WTC11 (cell line): Measurements from ENCODE around the gene SGF29. TPM values are rescaled to one million over a fixed set of nuclear protein-coding genes. Genes with fewer than 3 reads are reported as not detected.

ENCODE experiments used
- ATAC-seq: fragments of 200-7000 bp; cut with Tn5 transposase; 2 replicates; pipeline ENCODE4 v1.10.0; 2021; ENCODE audit warnings: mild to moderate bottlenecking, moderate library complexity
- Bru-seq: library from RNA; stranded (reverse); fragments of 400-500 nt; gene quantifications from one replicate; lab custom pipeline; 2021; lab: Mats Ljungman, UMichigan
- CTCF ChIA-PET: fragments of 300-600 bp; sonication (Branson Sonifier 250); formaldehyde crosslinking; loops from one replicate; lab custom pipeline; 2021; ENCODE audit warnings: antibody characterized with exemption; lab: Charles Lee
- POLR2A ChIA-PET: fragments of 350-600 bp; sonication (Branson Sonifier 250); formaldehyde crosslinking; loops from one replicate; lab custom pipeline; 2021; ENCODE audit warnings: antibody characterized with exemption; lab: Charles Lee
- DNase-seq: peaks from one replicate; pipeline ENCODE4 v3.0.0; 2021; ENCODE audit warnings: low spot score
- H3K27ac Mint-ChIP-seq: 2 replicates; pipeline ENCODE4 v1.8.0; 2021; ENCODE audit warnings: mixed read lengths
- H3K27me3 Mint-ChIP-seq: 2 replicates; pipeline ENCODE4 v1.8.0; 2021; ENCODE audit warnings: low read depth, mild to moderate bottlenecking, moderate library complexity, mixed read lengths
- H3K36me3 Mint-ChIP-seq: 2 replicates; pipeline ENCODE4 v1.8.0; 2021; ENCODE audit warnings: mixed read lengths
- H3K4me1 Mint-ChIP-seq: 2 replicates; pipeline ENCODE4 v1.8.0; 2022; ENCODE audit warnings: mixed read lengths
- H3K4me3 Mint-ChIP-seq: 2 replicates; pipeline ENCODE4 v1.8.0; 2021; ENCODE audit warnings: mild to moderate bottlenecking, moderate library complexity, mixed read lengths
- H3K9me3 Mint-ChIP-seq: 2 replicates; pipeline ENCODE4 v1.8.0; 2021; ENCODE audit warnings: mixed read lengths
- ETV6 ChIP-seq: sonication (generic); formaldehyde crosslinking; IDR thresholded peaks from 2 replicates; pipeline ENCODE4 v1.8.1; 2022; ENCODE audit warnings: mild to moderate bottlenecking, missing genetic modification reagents
- FOXK1 ChIP-seq: sonication (generic); formaldehyde crosslinking; IDR thresholded peaks from 2 replicates; pipeline ENCODE4 v1.8.0; 2022; ENCODE audit warnings: mild to moderate bottlenecking, moderate library complexity, missing genetic modification reagents
- FOXP1 ChIP-seq: sonication (generic); formaldehyde crosslinking; IDR thresholded peaks from 2 replicates; pipeline ENCODE4 v1.8.0; 2022; ENCODE audit warnings: missing genetic modification reagents, mild to moderate bottlenecking, moderate library complexity, borderline replicate concordance
- GABPB1 ChIP-seq: sonication (generic); formaldehyde crosslinking; IDR thresholded peaks from 2 replicates; pipeline ENCODE4 v1.8.1; 2023; ENCODE audit warnings: mild to moderate bottlenecking, missing genetic modification reagents
- GTF2I ChIP-seq: fragments of 250-450 bp; sonication (Bioruptor Pico); conservative IDR thresholded peaks from 2 replicates; pipeline ENCODE4 v1.4.0; 2021; ENCODE audit warnings: mild to moderate bottlenecking
- JAZF1 ChIP-seq: fragments of 250-450 bp; sonication (Bioruptor Pico); IDR thresholded peaks from 2 replicates; pipeline ENCODE4 v1.9.0; 2021; ENCODE audit warnings: moderate library complexity, mild to moderate bottlenecking, inconsistent platforms
- JUN ChIP-seq: sonication (generic); formaldehyde crosslinking; IDR thresholded peaks from 2 replicates; pipeline ENCODE4 v1.8.0; 2023; ENCODE audit warnings: mild to moderate bottlenecking, missing genetic modification reagents
- NFE2L1 ChIP-seq: sonication (generic); formaldehyde crosslinking; IDR thresholded peaks from 2 replicates; pipeline ENCODE4 v1.8.1; 2023; ENCODE audit warnings: missing genetic modification reagents
- NR2C2 ChIP-seq: sonication (generic); formaldehyde crosslinking; IDR thresholded peaks from 2 replicates; pipeline ENCODE4 v1.8.0; 2022; ENCODE audit warnings: mild to moderate bottlenecking, missing genetic modification reagents
- SP1 ChIP-seq: sonication (generic); formaldehyde crosslinking; conservative IDR thresholded peaks from 2 replicates; pipeline ENCODE4 v1.8.1; 2022; ENCODE audit warnings: missing genetic modification reagents
- TEAD1 ChIP-seq: sonication (generic); formaldehyde crosslinking; IDR thresholded peaks from 2 replicates; pipeline ENCODE4 v1.8.0; 2022; ENCODE audit warnings: mild to moderate bottlenecking, missing genetic modification reagents
- TP53 ChIP-seq: sonication (generic); formaldehyde crosslinking; IDR thresholded peaks from 2 replicates; pipeline ENCODE4 v1.8.1; 2023; ENCODE audit warnings: mild to moderate bottlenecking, missing genetic modification reagents
- ZBTB21 ChIP-seq: sonication (generic); formaldehyde crosslinking; IDR thresholded peaks from 2 replicates; pipeline ENCODE4 v1.8.1; 2023; ENCODE audit warnings: mild to moderate bottlenecking, missing genetic modification reagents, borderline replicate concordance
- ZNF263 ChIP-seq: sonication (generic); formaldehyde crosslinking; IDR thresholded peaks from 2 replicates; pipeline ENCODE4 v1.8.1; 2022; ENCODE audit warnings: low read depth, mild to moderate bottlenecking, moderate library complexity, missing genetic modification reagents
- long read RNA-seq, 3 experiments: library from RNA in 1 of 3; library from capped mRNA in 1 of 3; library from polyadenylated mRNA in 1 of 3; unstranded in 2 of 3; stranded (forward) in 1 of 3; transcript quantifications; one replicate each; pipeline ENCODE4 v2.0.0, GENCODE V29; 2021
- total RNA-seq: library from RNA; stranded (reverse); gene quantifications from 3 replicates; pipeline ENCODE4 v1.2.3, GENCODE V29; 2021
- TF ChIP-seq, protein P1 (sequence below): sonication (generic); formaldehyde crosslinking; IDR thresholded peaks from 2 replicates; pipeline ENCODE4 v1.8.1; 2022; ENCODE audit warnings: low read depth, missing genetic modification reagents, borderline replicate concordance
- TF ChIP-seq, protein P2 (sequence below): sonication (generic); formaldehyde crosslinking; IDR thresholded peaks from 2 replicates; pipeline ENCODE4 v1.8.0; 2023; ENCODE audit warnings: mild to moderate bottlenecking, missing genetic modification reagents
- TF ChIP-seq, protein P3 (sequence below): fragments of 200-600 bp; IDR thresholded peaks from 2 replicates; pipeline ENCODE4 v1.8.0; 2022; ENCODE audit warnings: antibody characterized with exemption
- TF ChIP-seq, protein P4 (sequence below): sonication (generic); formaldehyde crosslinking; IDR thresholded peaks from 2 replicates; pipeline ENCODE4 v1.8.0; 2022; ENCODE audit warnings: mild to moderate bottlenecking, missing genetic modification reagents
- TF ChIP-seq, protein P5 (sequence below): sonication (generic); formaldehyde crosslinking; IDR thresholded peaks from 2 replicates; pipeline ENCODE4 v1.8.0; 2022; ENCODE audit warnings: mild to moderate bottlenecking, missing genetic modification reagents
- TF ChIP-seq, protein P6 (sequence below): sonication (generic); formaldehyde crosslinking; IDR thresholded peaks from 2 replicates; pipeline ENCODE4 v1.8.1; 2022; ENCODE audit warnings: mild to moderate bottlenecking, missing genetic modification reagents, moderate library complexity, borderline replicate concordance

The SGF29 gene
- total RNA-seq (15.0 to 23.3 TPM (median 17.1 TPM) in 3 replicates), Bru-seq, nascent RNA (percentile 51 among the genes with signal in this experiment)
- long read RNA-seq, experiment 1, transcript SGF29-201 (10 exons, 1,153 nt), result major isoform, 15 of 24 reads
- long read RNA-seq, experiment 1, partial matches to known transcripts, result 4 of 24 reads
- long read RNA-seq, experiment 1, other reads (novel, unspliced or antisense), result 5 of 24 reads
- long read RNA-seq, experiment 2, transcript SGF29-201 (10 exons, 1,153 nt), result major isoform, 12 of 18 reads
- long read RNA-seq, experiment 2, partial matches to known transcripts, result 1 of 18 reads
- long read RNA-seq, experiment 2, other reads (novel, unspliced or antisense), result 5 of 18 reads
- long read RNA-seq, experiment 3, transcript SGF29-201 (10 exons, 1,153 nt), result major isoform, 20 of 35 reads
- long read RNA-seq, experiment 3, partial matches to known transcripts, result 8 of 35 reads
- long read RNA-seq, experiment 3, other reads (novel, unspliced or antisense), result 7 of 35 reads

DNA sequence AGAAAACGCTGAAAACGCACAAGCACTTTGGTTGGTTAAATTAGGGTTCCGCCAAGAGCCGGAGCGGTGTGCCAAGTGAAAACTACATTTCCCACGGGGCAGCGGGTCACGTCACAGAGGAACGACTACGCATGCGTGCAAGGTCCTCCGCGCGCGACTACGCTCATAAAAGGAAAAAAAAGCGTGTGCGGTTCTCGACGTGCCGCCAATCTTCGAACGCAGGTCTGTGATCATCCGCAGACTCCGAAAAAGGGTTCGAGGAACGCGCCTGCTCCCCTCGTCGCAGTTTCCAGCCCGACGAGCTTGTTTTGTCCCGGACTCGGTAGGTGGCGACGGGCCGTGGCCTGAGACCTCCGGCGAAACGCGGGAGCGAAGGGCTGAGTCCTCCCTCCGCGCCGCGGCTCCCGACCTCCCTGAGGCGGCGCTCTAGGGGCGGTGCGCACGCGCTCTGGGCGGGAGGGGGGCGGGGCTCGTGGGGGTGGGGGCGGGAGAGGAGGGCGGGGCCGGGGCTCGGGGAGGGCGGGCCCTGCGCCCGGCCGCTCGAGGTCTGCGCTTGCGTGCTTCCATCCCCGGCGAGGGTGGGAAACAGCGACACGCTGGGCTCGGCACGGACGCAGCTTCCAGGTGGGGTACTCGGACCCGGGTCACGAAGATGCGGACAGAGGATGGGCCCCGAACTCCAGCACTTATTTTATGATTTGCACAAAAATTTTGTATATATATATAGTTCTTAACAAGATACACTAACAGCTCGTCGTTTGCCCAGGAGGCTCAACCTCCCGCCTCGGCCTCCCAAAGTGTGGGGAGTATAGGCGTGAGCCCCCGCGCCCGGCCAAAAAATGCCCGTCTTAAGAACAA is at the start of gene SGF29:
SGF29 (plus strand) TSS at position 145 of the 858 bp plus-strand sequence. CDS start 27,150 bp downstream, outside the sequence.
- H3K4me3 Mint-ChIP-seq, result peak within 1 kb of the TSS; percentile 83
- ChIA-PET POLR2A (interaction anchor here (1.1 kb wide), 1 partner anchor 50 kb away, joined by 3 read pairs; no protein-coding TSS in a partner anchor), CTCF (interaction anchor here (0.6 to 1.3 kb wide), 2 partner anchors 44 to 56 kb away, joined by 3 to 4 read pairs; partner anchors contain the start of gene SULT1A1)
- DNase-seq (peak; percentile 87), ATAC-seq (peak; percentile 97)
- peaks cover 8% of the 10 kb centered on the region for H3K36me3 Mint-ChIP-seq
- H3K27ac Mint-ChIP-seq, result peak within 1 kb of the TSS; percentile 93
- H3K4me1 Mint-ChIP-seq, result peaks cover 5% of the 10 kb centered on the region
- H3K9me3 Mint-ChIP-seq, result no peaks in the 10 kb centered on the region
- H3K27me3 Mint-ChIP-seq, result no peaks in the 10 kb centered on the region; the same call in 1 of the 2 replicates
- TF ChIP-seq NR2C2 (no peak), ETV6 (peak; percentile 67), FOXK1 (peak; percentile 78; the same call in 1 of the 2 replicates), TEAD1 (CRISPR knock-in tag) (peak; percentile 65), JAZF1 (CRISPR knock-in tag) (no peak), TP53 (0 out of 2 replicates have a peak, but pooled peaks have one; percentile 29), ZNF263 (CRISPR knock-in tag) (peak; percentile 68; the same call in 1 of the 2 replicates), NFE2L1 (CRISPR knock-in tag) (0 out of 2 replicates have a peak, but pooled peaks have one; percentile 45), GTF2I (CRISPR knock-in tag) (no peak), FOXP1 (peak; percentile 84), JUN (0 out of 2 replicates have a peak, but pooled peaks have one; percentile 46), GABPB1 (CRISPR knock-in tag) (peak; percentile 81), SP1 (CRISPR knock-in tag) (peak; percentile 83), ZBTB21 (CRISPR knock-in tag) (peak; percentile 83; the same call in 1 of the 2 replicates)
- TF ChIP-seq, protein P1, sequence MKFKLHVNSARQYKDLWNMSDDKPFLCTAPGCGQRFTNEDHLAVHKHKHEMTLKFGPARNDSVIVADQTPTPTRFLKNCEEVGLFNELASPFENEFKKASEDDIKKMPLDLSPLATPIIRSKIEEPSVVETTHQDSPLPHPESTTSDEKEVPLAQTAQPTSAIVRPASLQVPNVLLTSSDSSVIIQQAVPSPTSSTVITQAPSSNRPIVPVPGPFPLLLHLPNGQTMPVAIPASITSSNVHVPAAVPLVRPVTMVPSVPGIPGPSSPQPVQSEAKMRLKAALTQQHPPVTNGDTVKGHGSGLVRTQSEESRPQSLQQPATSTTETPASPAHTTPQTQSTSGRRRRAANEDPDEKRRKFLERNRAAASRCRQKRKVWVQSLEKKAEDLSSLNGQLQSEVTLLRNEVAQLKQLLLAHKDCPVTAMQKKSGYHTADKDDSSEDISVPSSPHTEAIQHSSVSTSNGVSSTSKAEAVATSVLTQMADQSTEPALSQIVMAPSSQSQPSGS (CRISPR knock-in tag), result no peak
- TF ChIP-seq, protein P2, sequence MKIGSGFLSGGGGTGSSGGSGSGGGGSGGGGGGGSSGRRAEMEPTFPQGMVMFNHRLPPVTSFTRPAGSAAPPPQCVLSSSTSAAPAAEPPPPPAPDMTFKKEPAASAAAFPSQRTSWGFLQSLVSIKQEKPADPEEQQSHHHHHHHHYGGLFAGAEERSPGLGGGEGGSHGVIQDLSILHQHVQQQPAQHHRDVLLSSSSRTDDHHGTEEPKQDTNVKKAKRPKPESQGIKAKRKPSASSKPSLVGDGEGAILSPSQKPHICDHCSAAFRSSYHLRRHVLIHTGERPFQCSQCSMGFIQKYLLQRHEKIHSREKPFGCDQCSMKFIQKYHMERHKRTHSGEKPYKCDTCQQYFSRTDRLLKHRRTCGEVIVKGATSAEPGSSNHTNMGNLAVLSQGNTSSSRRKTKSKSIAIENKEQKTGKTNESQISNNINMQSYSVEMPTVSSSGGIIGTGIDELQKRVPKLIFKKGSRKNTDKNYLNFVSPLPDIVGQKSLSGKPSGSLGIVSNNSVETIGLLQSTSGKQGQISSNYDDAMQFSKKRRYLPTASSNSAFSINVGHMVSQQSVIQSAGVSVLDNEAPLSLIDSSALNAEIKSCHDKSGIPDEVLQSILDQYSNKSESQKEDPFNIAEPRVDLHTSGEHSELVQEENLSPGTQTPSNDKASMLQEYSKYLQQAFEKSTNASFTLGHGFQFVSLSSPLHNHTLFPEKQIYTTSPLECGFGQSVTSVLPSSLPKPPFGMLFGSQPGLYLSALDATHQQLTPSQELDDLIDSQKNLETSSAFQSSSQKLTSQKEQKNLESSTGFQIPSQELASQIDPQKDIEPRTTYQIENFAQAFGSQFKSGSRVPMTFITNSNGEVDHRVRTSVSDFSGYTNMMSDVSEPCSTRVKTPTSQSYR (CRISPR knock-in tag), result 0 out of 2 replicates have a peak, but pooled peaks have one; percentile 19
- TF ChIP-seq, protein P3, sequence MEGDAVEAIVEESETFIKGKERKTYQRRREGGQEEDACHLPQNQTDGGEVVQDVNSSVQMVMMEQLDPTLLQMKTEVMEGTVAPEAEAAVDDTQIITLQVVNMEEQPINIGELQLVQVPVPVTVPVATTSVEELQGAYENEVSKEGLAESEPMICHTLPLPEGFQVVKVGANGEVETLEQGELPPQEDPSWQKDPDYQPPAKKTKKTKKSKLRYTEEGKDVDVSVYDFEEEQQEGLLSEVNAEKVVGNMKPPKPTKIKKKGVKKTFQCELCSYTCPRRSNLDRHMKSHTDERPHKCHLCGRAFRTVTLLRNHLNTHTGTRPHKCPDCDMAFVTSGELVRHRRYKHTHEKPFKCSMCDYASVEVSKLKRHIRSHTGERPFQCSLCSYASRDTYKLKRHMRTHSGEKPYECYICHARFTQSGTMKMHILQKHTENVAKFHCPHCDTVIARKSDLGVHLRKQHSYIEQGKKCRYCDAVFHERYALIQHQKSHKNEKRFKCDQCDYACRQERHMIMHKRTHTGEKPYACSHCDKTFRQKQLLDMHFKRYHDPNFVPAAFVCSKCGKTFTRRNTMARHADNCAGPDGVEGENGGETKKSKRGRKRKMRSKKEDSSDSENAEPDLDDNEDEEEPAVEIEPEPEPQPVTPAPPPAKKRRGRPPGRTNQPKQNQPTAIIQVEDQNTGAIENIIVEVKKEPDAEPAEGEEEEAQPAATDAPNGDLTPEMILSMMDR, result no peak
- TF ChIP-seq, protein P4, sequence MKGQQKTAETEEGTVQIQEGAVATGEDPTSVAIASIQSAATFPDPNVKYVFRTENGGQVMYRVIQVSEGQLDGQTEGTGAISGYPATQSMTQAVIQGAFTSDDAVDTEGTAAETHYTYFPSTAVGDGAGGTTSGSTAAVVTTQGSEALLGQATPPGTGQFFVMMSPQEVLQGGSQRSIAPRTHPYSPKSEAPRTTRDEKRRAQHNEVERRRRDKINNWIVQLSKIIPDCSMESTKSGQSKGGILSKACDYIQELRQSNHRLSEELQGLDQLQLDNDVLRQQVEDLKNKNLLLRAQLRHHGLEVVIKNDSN (CRISPR knock-in tag), result peak; percentile 53
- TF ChIP-seq, protein P5, sequence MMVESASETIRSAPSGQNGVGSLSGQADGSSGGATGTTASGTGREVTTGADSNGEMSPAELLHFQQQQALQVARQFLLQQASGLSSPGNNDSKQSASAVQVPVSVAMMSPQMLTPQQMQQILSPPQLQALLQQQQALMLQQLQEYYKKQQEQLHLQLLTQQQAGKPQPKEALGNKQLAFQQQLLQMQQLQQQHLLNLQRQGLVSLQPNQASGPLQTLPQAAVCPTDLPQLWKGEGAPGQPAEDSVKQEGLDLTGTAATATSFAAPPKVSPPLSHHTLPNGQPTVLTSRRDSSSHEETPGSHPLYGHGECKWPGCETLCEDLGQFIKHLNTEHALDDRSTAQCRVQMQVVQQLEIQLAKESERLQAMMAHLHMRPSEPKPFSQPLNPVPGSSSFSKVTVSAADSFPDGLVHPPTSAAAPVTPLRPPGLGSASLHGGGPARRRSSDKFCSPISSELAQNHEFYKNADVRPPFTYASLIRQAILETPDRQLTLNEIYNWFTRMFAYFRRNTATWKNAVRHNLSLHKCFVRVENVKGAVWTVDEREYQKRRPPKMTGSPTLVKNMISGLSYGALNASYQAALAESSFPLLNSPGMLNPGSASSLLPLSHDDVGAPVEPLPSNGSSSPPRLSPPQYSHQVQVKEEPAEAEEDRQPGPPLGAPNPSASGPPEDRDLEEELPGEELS (CRISPR knock-in tag), result peak; percentile 81; the same call in 1 of the 2 replicates
- TF ChIP-seq, protein P6, sequence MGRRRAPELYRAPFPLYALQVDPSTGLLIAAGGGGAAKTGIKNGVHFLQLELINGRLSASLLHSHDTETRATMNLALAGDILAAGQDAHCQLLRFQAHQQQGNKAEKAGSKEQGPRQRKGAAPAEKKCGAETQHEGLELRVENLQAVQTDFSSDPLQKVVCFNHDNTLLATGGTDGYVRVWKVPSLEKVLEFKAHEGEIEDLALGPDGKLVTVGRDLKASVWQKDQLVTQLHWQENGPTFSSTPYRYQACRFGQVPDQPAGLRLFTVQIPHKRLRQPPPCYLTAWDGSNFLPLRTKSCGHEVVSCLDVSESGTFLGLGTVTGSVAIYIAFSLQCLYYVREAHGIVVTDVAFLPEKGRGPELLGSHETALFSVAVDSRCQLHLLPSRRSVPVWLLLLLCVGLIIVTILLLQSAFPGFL (CRISPR knock-in tag), result peak; percentile 49; the same call in 1 of the 2 replicates
